ENCODE results near the gene DVL1. TPM values are rescaled to one million over a fixed set of nuclear protein-coding genes. Genes with fewer than 3 reads are reported as not detected.
A peak's percentile ranks its signal among the peaks of the same experiment; 100 is the strongest.

DVL1 gene
- total and polyA plus RNA-seq, 2 of the 13 experiments (the other 11 are each of a cell fraction or from before 2014, with no cell fraction given) = 30.8 to 60.4 TPM

- TF ChIP-seq AHDC1 (CRISPR knock-in tag; IDR thresholded peaks at IDR 0.05; ENCODE audit: borderline replicate concordance) (no peak; the same call in 1 of the 2 replicates), ZNF20 (CRISPR knock-in tag; IDR thresholded peaks at IDR 0.05) (no peak), TMF1 (CRISPR knock-in tag; IDR thresholded peaks at IDR 0.05; ENCODE audit: low read depth) (no peak; the same call in 1 of the 2 replicates), ZNF550 (CRISPR knock-in tag; IDR thresholded peaks at IDR 0.05; ENCODE audit: borderline replicate concordance) (peak; percentile 89; the same call in 1 of the 2 replicates), ZNF101 (CRISPR knock-in tag; IDR thresholded peaks at IDR 0.05; ENCODE audit: borderline replicate concordance, low read depth) (no peak), GMEB2 (CRISPR knock-in tag; IDR thresholded peaks at IDR 0.05; ENCODE audit: low read depth) (no peak; the same call in 1 of the 2 replicates), ARHGAP35 (CRISPR knock-in tag; IDR thresholded peaks at IDR 0.05; ENCODE audit: borderline replicate concordance) (peak; percentile 87; the same call in 1 of the 2 replicates), CREBL2 (CRISPR knock-in tag; IDR thresholded peaks at IDR 0.05; ENCODE audit: borderline replicate concordance) (no peak), KLF13 (CRISPR knock-in tag; IDR thresholded peaks at IDR 0.05) (peak; percentile 64; the same call in 1 of the 2 replicates), CENPBD1 (CRISPR knock-in tag; IDR thresholded peaks at IDR 0.05; ENCODE audit: borderline replicate concordance, low read depth) (no peak), STAT6 (CRISPR knock-in tag; IDR thresholded peaks at IDR 0.05; ENCODE audit: borderline replicate concordance) (peak; percentile 86), MYNN (CRISPR knock-in tag; IDR thresholded peaks at IDR 0.05; ENCODE audit: low read depth) (0 out of 2 replicates have a peak, but pooled peaks have one; percentile 63), ZNF562 (CRISPR knock-in tag; IDR thresholded peaks at IDR 0.05; ENCODE audit: borderline replicate concordance) (no peak), SNAPC2 (CRISPR knock-in tag; IDR thresholded peaks at IDR 0.05) (no peak; the same call in none of the 2 replicates), NFIC (IDR thresholded peaks at IDR 0.05; ENCODE audit: low read length) (no peak), HNRNPUL1 (IDR thresholded peaks at IDR 0.05; ENCODE audit: low read depth, low read length) (peak; percentile 73; the same call in 1 of the 2 replicates), ZBTB42 (CRISPR knock-in tag; IDR thresholded peaks at IDR 0.05) (peak; percentile 77; the same call in 1 of the 2 replicates), RFXANK (CRISPR knock-in tag; IDR thresholded peaks at IDR 0.05) (peak; percentile 87; the same call in 1 of the 2 replicates)
Observed at GRCh38 chr1:1374929-1375662, 25.9 kb upstream of the DVL1 start, which contains the start of gene AURKAIP1 (continued).

All from HepG2 (cell line).